ENCODE measurements around the gene ARL2BP. TPM values are rescaled to one million over a fixed set of nuclear protein-coding genes. Genes with fewer than 3 reads are reported as not detected.

Gene ARL2BP
- total and polyA plus RNA-seq, 9 of the 15 experiments (the other 6 are each of a cell fraction or from before 2014, with no cell fraction given), result 16.7 to 41.8 (median 27.2) TPM

DNA sequence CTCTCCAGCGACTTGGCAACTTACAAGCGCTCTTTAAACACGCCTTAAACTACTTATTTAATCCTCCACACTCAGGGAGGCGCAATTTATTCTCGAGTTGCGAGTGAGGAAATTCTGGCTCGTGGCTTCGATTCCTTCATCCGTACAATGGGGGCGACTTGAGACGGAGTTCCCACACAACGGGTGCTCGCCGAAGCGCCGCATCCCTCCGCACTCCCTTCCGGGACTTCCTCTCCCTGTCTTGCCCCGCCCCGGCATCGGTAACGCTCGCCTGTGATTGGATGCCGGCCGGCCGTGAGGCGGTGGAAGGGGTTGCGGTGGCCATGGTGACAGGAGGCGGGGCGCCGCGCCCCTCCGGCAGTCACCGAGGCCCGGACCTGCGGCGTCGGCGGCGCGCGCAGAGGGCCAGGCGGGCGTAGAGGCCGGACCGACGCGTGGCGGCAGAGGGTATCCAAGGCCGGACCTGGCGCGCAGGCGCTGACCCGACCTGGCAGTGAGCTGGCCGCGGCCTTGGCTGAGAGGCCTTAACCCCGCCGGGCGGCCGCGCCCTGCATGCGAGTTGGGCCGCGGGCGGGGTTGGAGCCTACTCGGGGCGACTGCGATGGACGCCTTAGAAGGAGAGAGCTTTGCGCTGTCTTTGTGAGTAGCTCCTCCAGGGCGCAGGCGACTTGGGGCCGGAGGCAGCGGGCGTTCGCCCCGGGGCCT is at the start of gene ARL2BP (continued):
- TF ChIP-seq, protein P1, sequence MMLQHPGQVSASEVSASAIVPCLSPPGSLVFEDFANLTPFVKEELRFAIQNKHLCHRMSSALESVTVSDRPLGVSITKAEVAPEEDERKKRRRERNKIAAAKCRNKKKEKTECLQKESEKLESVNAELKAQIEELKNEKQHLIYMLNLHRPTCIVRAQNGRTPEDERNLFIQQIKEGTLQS (IDR thresholded peaks at IDR 0.05), result no peak; the same call in 1 of the 2 replicates
- TF ChIP-seq, protein P1 (CRISPR knock-in tag; conservative IDR thresholded peaks at IDR 0.05), result no peak
- no peak for TF ChIP-seq KAT2B (IDR thresholded peaks at IDR 0.05; ENCODE audit: low read depth, low read length)
- no peak for TF ChIP-seq NR2F6 (CRISPR knock-in tag; IDR thresholded peaks at IDR 0.05)
- no peak for TF ChIP-seq HDAC3 (IDR thresholded peaks at IDR 0.05; ENCODE audit: borderline replicate concordance, partially characterized antibody)
- no peak for TF ChIP-seq SLC30A9 (CRISPR knock-in tag; IDR thresholded peaks at IDR 0.05)
- TF ChIP-seq, protein P2, sequence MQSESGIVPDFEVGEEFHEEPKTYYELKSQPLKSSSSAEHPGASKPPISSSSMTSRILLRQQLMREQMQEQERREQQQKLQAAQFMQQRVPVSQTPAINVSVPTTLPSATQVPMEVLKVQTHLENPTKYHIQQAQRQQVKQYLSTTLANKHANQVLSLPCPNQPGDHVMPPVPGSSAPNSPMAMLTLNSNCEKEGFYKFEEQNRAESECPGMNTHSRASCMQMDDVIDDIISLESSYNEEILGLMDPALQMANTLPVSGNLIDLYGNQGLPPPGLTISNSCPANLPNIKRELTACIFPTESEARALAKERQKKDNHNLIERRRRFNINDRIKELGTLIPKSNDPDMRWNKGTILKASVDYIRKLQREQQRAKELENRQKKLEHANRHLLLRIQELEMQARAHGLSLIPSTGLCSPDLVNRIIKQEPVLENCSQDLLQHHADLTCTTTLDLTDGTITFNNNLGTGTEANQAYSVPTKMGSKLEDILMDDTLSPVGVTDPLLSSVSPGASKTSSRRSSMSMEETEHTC (IDR thresholded peaks at IDR 0.05), result no peak
- TF ChIP-seq SMAD2 (IDR thresholded peaks at IDR 0.05; ENCODE audit: low read depth, low read length), result no peak
- peak; percentile 94 for TF ChIP-seq PHF8 (IDR thresholded peaks at IDR 0.05; ENCODE audit: borderline replicate concordance, low read length)
- TF ChIP-seq ETV6 (IDR thresholded peaks at IDR 0.05; ENCODE audit: borderline replicate concordance in 1 of 2, low read depth in 2 of 2, low read length in 1 of 2), result no peak
- TF ChIP-seq ETV6 (CRISPR knock-in tag; IDR thresholded peaks at IDR 0.05; ENCODE audit: borderline replicate concordance), result no peak
- TF ChIP-seq SIN3A (IDR thresholded peaks at IDR 0.05; ENCODE audit: borderline replicate concordance in 2 of 2, control insufficient read depth in 1 of 2, low read depth in 2 of 2, low read length in 2 of 2), result peak in 1 of 2 experiments; percentile 42; a peak in 2 of 4 replicates
- TF ChIP-seq BCL6 (CRISPR knock-in tag; IDR thresholded peaks at IDR 0.05), result no peak
- no peak for TF ChIP-seq SMAD1 (IDR thresholded peaks at IDR 0.05; ENCODE audit: low read depth, low read length, partially characterized antibody)
- no peak for TF ChIP-seq PYGO2 (tag; IDR thresholded peaks at IDR 0.05)
- no peak for TF ChIP-seq SMARCA5 (IDR thresholded peaks at IDR 0.05)
- TF ChIP-seq SPI1 (IDR thresholded peaks at IDR 0.05; ENCODE audit: borderline replicate concordance, low read depth, low read length), result peak; percentile 91
- TF ChIP-seq RBBP5 (IDR thresholded peaks at IDR 0.05; ENCODE audit: borderline replicate concordance, insufficient read depth, low read length, poor library complexity, severe bottlenecking), result peak; percentile 72
- peak; percentile 96 for TF ChIP-seq POLR2G (IDR thresholded peaks at IDR 0.05; ENCODE audit: low read depth, low read length)
- no peak for TF ChIP-seq MEF2A (IDR thresholded peaks at IDR 0.05; ENCODE audit: control insufficient read depth, low read depth, low read length)
- TF ChIP-seq ZNF121 (CRISPR knock-in tag; conservative IDR thresholded peaks at IDR 0.05), result no peak

Data from K562 (cell line).